ENCODE results near the gene NPAS2. TPM values are rescaled to one million over a fixed set of nuclear protein-coding genes. Genes with fewer than 3 reads are reported as not detected.

The NPAS2 gene
- total and polyA plus RNA-seq, 2 donors (not counting 3 experiments of a cell fraction or from before 2014, with no cell fraction given), result 29.0 to 53.9 TPM

DNA sequence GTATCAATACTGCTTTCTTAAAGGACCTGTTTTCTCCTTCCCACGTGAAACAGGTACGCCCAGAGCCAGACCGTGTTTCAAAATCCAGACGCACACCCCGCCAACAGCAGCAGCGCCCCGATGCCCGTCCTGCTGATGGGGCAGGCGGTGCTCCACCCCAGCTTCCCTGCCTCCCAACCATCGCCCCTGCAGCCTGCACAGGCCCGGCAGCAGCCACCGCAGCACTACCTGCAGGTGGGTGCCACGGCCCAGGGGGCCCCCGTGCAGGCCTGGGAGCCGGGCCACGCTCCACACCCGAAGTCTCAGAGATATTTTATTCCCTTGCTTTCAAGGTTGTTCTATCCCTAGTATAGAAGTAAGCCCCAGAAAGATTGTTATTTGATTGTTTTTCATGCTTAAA is 173.4 kb downstream of the NPAS2 start:
- Histone ChIP-seq H3K9me3 (replicated peaks; ENCODE audit: control insufficient read depth, insufficient read depth, low read length) (no peaks in the 10 kb centered on the region), H4K20me1 (replicated peaks; ENCODE audit: control insufficient read depth, extremely low read depth, insufficient read depth, low read length) (no peaks in the 10 kb centered on the region), H3K36me3 (ENCODE audit: control insufficient read depth in 2 of 2, extremely low read depth in 1 of 2, insufficient read depth in 2 of 2, low read length in 2 of 2) (peaks cover 2 to 24% of the 10 kb centered on the region in 2 experiments), H3K4me1 (ENCODE audit: control insufficient read depth, extremely low read depth, insufficient read depth, low read length) (no peaks in the 10 kb centered on the region), H3K4me3 (replicated peaks in 1 of 3; ENCODE audit: insufficient read depth in 1 of 3, low read depth in 1 of 3, low read length in 3 of 3) (no peak overlapping the region), H3K27me3 (ENCODE audit: control insufficient read depth in 2 of 2, insufficient read depth in 2 of 2, low read length in 2 of 2) (no peaks in the 10 kb centered on the region), H3K79me2 (ENCODE audit: control insufficient read depth, insufficient read depth, low read length) (no peaks in the 10 kb centered on the region), H3K27ac (ENCODE audit: insufficient read depth, low read depth, low read length) (no peak overlapping the region), H3K9me1 (replicated peaks; ENCODE audit: control insufficient read depth, extremely low read depth, insufficient read depth, low read length) (no peaks in the 10 kb centered on the region), H3K9ac (replicated peaks; ENCODE audit: extremely low read depth, insufficient read depth, low read length) (no peak overlapping the region), H2AFZ (ENCODE audit: low read depth, low read length) (no peak overlapping the region), H3K4me2 (ENCODE audit: insufficient read depth, low read length) (no peak overlapping the region)
- ChIA-PET CTCF (no interaction called here), POLR2A (no interaction called here)
- intact Hi-C loops (cut with micrococcal nuclease) (no loop called here), dilution Hi-C loops (cut with MboI; ENCODE audit: extremely low pct_ligation_motif_present, low sequenced_read_pairs) (no loop called here)
- TF ChIP-seq FOS (IDR thresholded peaks at IDR 0.05; ENCODE audit: borderline replicate concordance, insufficient read depth, low read length) (no peak), POLR2A (IDR thresholded peaks at IDR 0.05; ENCODE audit: low read depth, low read length) (no peak), MYC (IDR thresholded peaks at IDR 0.05; ENCODE audit: low read depth, low read length) (no peak), JUN (IDR thresholded peaks at IDR 0.05; ENCODE audit: borderline replicate concordance, insufficient read depth, insufficient read length, low read depth) (no peak), EZH2 (IDR thresholded peaks at IDR 0.05; ENCODE audit: borderline replicate concordance, low read depth, low read length, severe bottlenecking) (no peak), GATA2 (IDR thresholded peaks at IDR 0.05; ENCODE audit: insufficient read depth, insufficient read length, low read depth, low read length) (no peak), POLR2AphosphoS5 (IDR thresholded peaks at IDR 0.05; ENCODE audit: insufficient read depth, low read depth, low read length) (no peak)
- TF ChIP-seq, protein P1, sequence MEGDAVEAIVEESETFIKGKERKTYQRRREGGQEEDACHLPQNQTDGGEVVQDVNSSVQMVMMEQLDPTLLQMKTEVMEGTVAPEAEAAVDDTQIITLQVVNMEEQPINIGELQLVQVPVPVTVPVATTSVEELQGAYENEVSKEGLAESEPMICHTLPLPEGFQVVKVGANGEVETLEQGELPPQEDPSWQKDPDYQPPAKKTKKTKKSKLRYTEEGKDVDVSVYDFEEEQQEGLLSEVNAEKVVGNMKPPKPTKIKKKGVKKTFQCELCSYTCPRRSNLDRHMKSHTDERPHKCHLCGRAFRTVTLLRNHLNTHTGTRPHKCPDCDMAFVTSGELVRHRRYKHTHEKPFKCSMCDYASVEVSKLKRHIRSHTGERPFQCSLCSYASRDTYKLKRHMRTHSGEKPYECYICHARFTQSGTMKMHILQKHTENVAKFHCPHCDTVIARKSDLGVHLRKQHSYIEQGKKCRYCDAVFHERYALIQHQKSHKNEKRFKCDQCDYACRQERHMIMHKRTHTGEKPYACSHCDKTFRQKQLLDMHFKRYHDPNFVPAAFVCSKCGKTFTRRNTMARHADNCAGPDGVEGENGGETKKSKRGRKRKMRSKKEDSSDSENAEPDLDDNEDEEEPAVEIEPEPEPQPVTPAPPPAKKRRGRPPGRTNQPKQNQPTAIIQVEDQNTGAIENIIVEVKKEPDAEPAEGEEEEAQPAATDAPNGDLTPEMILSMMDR (IDR thresholded peaks at IDR 0.05; ENCODE audit: extremely low read depth in 1 of 2, insufficient read depth in 1 of 2, low read depth in 1 of 2, low read length in 2 of 2), result no peak
- TF ChIP-seq, protein P2, sequence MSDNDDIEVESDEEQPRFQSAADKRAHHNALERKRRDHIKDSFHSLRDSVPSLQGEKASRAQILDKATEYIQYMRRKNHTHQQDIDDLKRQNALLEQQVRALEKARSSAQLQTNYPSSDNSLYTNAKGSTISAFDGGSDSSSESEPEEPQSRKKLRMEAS (IDR thresholded peaks at IDR 0.05; ENCODE audit: insufficient read depth, insufficient read length), result no peak
- BruUV-seq (replicated peaks), result no TSS peak
- DNase-seq (ENCODE audit: low read depth, low spot score) (no peak), FAIRE-seq (no peak)
